Right lobe of liver (tissue), 4 donors: ENCODE results near the gene DPP6.

Experiments
- CTCF ChIP-seq, 4 donors: fragments of 200-600 bp in 3 of 4; fragments of 450-650 bp in 1 of 4; IDR thresholded peaks; one replicate each; pipeline versions ENCODE4 v1.5.1 to v1.8.0; 2016 to 2022; ENCODE audit warnings: antibody characterized with exemption in 4 of 4, mild to moderate bottlenecking in 2 of 4
- POLR2A ChIP-seq: fragments of 450-650 bp; IDR thresholded peaks from one replicate; pipeline ENCODE4 v1.6.1; 2017; ENCODE audit warnings: antibody characterized with exemption, mild to moderate bottlenecking
- donor health status: DM: no; HTN: no; CAD: no.
- donor health status: DM: no; HTN: no; CAD: no.
- donor health status: DM: no; HTN: yes; CAD: no.

GRCh38 chr7:154942691-154943090 is 890.5 kb downstream of the DPP6 start:
- TF ChIP-seq POLR2A (no peak), CTCF (IDR thresholded peaks at IDR 0.05) (no peak)
